K562 (cell line): ENCODE results near the gene MEA1. TPM values are rescaled to one million over a fixed set of nuclear protein-coding genes. Genes with fewer than 3 reads are reported as not detected.

ENCODE experiments used
- ATF7 ChIP-seq: fragments of 450-650 bp; IDR thresholded peaks from 2 replicates; pipeline ENCODE4 v1.7.1; 2014; ENCODE audit warnings: mild to moderate bottlenecking, moderate library complexity
- DIDO1 ChIP-seq: fragments of 450-650 bp; IDR thresholded peaks from 2 replicates; pipeline ENCODE4 v1.6.1; 2016; ENCODE audit warnings: low read depth, missing biosample characterization, missing genetic modification characterization
- JUND ChIP-seq, 2 experiments: IDR thresholded peaks; 2 replicates in 1 of 2; 3 replicates in 1 of 2; pipeline ENCODE4 v1.6.1; 2011; ENCODE audit warnings: borderline replicate concordance in 2 of 2, low read depth in 2 of 2, low read length in 2 of 2, improper control_type of control experiment in 1 of 2, missing biosample characterization in 1 of 2, missing genetic modification characterization in 1 of 2, missing genetic modification reagents in 1 of 2
- KLF1 ChIP-seq: fragments of 450-650 bp; IDR thresholded peaks from 2 replicates; pipeline ENCODE4 v1.6.1; 2016; ENCODE audit warnings: missing genetic modification characterization, missing compliant biosample characterization
- NFATC3 ChIP-seq: fragments of 450-650 bp; IDR thresholded peaks from 2 replicates; pipeline ENCODE4 v1.6.1; 2017; ENCODE audit warnings: mild to moderate bottlenecking
- NRF1 ChIP-seq, 2 experiments: fragments of 450-650 bp; IDR thresholded peaks in 1 of 2; conservative IDR thresholded peaks in 1 of 2; 2 replicates each; pipeline ENCODE4 v1.6.1; 2014; ENCODE audit warnings: mild to moderate bottlenecking in 2 of 2
- POLR2B ChIP-seq: fragments of 450-650 bp; IDR thresholded peaks from 2 replicates; pipeline ENCODE4 v1.6.1; 2018; ENCODE audit warnings: low read depth; ENCODE audit not compliant: partially characterized antibody
- SP1 ChIP-seq: sonication (generic); formaldehyde crosslinking; IDR thresholded peaks from 2 replicates; pipeline ENCODE4 v1.8.1; 2022; ENCODE audit warnings: mild to moderate bottlenecking, missing genetic modification reagents
- STAT5B ChIP-seq: fragments of 250-450 bp; sonication (Bioruptor Pico); IDR thresholded peaks from 2 replicates; pipeline ENCODE4 v1.8.0; 2021; ENCODE audit warnings: mild to moderate bottlenecking, inconsistent platforms
- TAF7 ChIP-seq: fragments of 450-650 bp; IDR thresholded peaks from 2 replicates; pipeline ENCODE4 v1.6.1; 2016; ENCODE audit warnings: missing genetic modification characterization, missing compliant biosample characterization
- ZNF232 ChIP-seq: sonication (generic); formaldehyde crosslinking; IDR thresholded peaks from 2 replicates; pipeline ENCODE4 v1.8.0; 2022; ENCODE audit warnings: mild to moderate bottlenecking, missing genetic modification reagents
- ZNF24 ChIP-seq: fragments of 450-650 bp; IDR thresholded peaks from 2 replicates; pipeline ENCODE4 v1.6.1; 2016
- ZNF57 ChIP-seq: fragments of 450-650 bp; formaldehyde crosslinking; IDR thresholded peaks from 2 replicates; pipeline ENCODE4 v1.4.0; 2020; ENCODE audit warnings: mild to moderate bottlenecking, moderate library complexity
- polyA plus RNA-seq, 8 experiments: library from polyadenylated mRNA; depleted of rRNA in 4 of 8; stranded (reverse) in 5 of 8; unstranded in 3 of 8; fragments of >200 nt; fragmentation: Nextera tagmentation in 2 of 8; fragmentation: Illumina TruSeq in 1 of 8; extraction: Ambion mirVana in 2 of 8; extraction: Trizol in 1 of 8; gene quantifications; 2 replicates each; pipeline versions ENCODE4 v1.2.1 to v1.2.3, GENCODE V29; 2011 to 2014; ENCODE audit warnings: inconsistent platforms in 1 of 8, missing spikeins in 1 of 8
- total RNA-seq, 7 experiments: library from RNA; depleted of rRNA in 6 of 7; stranded (reverse); fragments of >200 nt in 6 of 7; fragmentation: Illumina TruSeq in 2 of 7; extraction: Trizol in 2 of 7; gene quantifications; 2 replicates each; pipeline versions ENCODE4 v1.2.1 to v1.2.3, GENCODE V29; 2011 to 2021; ENCODE audit warnings: low replicate concordance in 1 of 7
- TF ChIP-seq, protein P1 (sequence below), 2 experiments: fragments of 450-650 bp; formaldehyde crosslinking in 1 of 2; IDR thresholded peaks; 2 replicates each; pipeline versions ENCODE4 v1.4.0 to v1.6.1; 2014 to 2020; ENCODE audit warnings: mild to moderate bottlenecking in 2 of 2, borderline replicate concordance in 1 of 2, low read depth in 1 of 2

The MEA1 gene
- total and polyA plus RNA-seq, 9 of the 15 experiments (the other 6 are each of a cell fraction or from before 2014, with no cell fraction given), result 86.8 to 210 (median 152) TPM

GRCh38 chr6:43021270-43022047 is 7.7 kb upstream of the MEA1 start, which contains the start of gene RRP36 (continued):
- TF ChIP-seq, protein P1, sequence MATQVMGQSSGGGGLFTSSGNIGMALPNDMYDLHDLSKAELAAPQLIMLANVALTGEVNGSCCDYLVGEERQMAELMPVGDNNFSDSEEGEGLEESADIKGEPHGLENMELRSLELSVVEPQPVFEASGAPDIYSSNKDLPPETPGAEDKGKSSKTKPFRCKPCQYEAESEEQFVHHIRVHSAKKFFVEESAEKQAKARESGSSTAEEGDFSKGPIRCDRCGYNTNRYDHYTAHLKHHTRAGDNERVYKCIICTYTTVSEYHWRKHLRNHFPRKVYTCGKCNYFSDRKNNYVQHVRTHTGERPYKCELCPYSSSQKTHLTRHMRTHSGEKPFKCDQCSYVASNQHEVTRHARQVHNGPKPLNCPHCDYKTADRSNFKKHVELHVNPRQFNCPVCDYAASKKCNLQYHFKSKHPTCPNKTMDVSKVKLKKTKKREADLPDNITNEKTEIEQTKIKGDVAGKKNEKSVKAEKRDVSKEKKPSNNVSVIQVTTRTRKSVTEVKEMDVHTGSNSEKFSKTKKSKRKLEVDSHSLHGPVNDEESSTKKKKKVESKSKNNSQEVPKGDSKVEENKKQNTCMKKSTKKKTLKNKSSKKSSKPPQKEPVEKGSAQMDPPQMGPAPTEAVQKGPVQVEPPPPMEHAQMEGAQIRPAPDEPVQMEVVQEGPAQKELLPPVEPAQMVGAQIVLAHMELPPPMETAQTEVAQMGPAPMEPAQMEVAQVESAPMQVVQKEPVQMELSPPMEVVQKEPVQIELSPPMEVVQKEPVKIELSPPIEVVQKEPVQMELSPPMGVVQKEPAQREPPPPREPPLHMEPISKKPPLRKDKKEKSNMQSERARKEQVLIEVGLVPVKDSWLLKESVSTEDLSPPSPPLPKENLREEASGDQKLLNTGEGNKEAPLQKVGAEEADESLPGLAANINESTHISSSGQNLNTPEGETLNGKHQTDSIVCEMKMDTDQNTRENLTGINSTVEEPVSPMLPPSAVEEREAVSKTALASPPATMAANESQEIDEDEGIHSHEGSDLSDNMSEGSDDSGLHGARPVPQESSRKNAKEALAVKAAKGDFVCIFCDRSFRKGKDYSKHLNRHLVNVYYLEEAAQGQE (IDR thresholded peaks at IDR 0.05; ENCODE audit: borderline replicate concordance), result no peak
- TF ChIP-seq, protein P1 (CRISPR knock-in tag; IDR thresholded peaks at IDR 0.05; ENCODE audit: low read depth), result no peak
- TF ChIP-seq NFATC3 (no peak), POLR2B (peak; percentile 47), JUND (IDR thresholded peaks at IDR 0.05; ENCODE audit: borderline replicate concordance, low read depth, low read length) (peak; percentile 46; the same call in 1 of the 2 replicates), JUND (tag; IDR thresholded peaks at IDR 0.05; ENCODE audit: borderline replicate concordance, low read depth, low read length) (no peak; the same call in 2 of the 3 replicates), DIDO1 (tag) (peak; percentile 59; the same call in 1 of the 2 replicates), NRF1 (conservative IDR thresholded peaks at IDR 0.05 in 1 of 2, IDR thresholded peaks at IDR 0.05 in 1 of 2) (peak; percentile 56 to 68; a peak in 3 of 4 replicates), ZNF232 (no peak), KLF1 (tag) (no peak; the same call in 1 of the 2 replicates), ZNF24 (no peak), ATF7 (peak; percentile 62; the same call in 1 of the 2 replicates), STAT5B (CRISPR knock-in tag) (no peak), SP1 (CRISPR knock-in tag) (peak; percentile 26; the same call in 1 of the 2 replicates), TAF7 (tag) (peak; percentile 48; the same call in 1 of the 2 replicates), ZNF57 (CRISPR knock-in tag) (no peak)
